GM19240 (cell line): ENCODE results near the gene KMT2C.
A peak's percentile ranks its signal among the peaks of the same experiment; 100 is the strongest.

Source experiments
- DNase-seq: peaks from one replicate; pipeline ENCODE4 v3.0.0; 2011; ENCODE audit warnings: low spot score; ENCODE audit not compliant: insufficient read length

Gene KMT2C

DNA sequence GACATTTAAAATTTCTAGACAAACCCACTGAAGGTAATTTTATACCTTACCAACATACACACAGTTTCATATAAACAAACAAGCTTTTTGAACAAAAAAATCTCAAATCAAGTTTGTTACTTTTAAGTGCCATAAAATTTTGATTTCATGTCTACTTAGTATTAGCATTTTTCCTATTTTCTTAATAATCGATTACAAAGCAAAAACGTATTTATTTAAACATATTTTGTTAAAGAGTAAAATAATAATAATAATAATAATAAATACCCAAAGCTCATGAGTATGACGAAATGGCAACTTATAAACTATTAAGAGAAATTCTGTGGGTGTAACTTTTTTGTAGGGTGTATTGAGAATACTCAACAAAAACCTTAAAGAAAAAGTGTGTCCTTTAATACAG is 232.7 kb downstream of the KMT2C start:
- DNase-seq = no peak

DNA sequence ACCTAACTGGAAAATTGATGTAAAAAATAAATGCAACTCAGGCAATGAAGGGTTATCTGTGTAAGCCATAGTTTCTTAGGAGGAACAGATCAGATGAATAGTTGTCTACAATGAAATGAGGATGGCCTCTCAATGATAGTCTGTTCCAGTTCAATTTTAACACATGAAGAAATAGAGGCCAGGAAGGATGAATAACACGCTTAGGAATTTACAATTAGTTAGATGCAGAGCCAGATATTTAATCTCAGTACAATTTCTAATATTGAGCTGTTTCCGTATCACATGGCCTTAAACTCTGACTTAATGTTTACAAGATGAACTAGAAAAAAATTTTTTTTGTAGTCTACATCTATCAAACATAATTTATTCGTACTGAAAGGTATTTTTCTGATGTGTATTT is 233.7 kb downstream of the KMT2C start:
- DNase-seq = no peak

DNA sequence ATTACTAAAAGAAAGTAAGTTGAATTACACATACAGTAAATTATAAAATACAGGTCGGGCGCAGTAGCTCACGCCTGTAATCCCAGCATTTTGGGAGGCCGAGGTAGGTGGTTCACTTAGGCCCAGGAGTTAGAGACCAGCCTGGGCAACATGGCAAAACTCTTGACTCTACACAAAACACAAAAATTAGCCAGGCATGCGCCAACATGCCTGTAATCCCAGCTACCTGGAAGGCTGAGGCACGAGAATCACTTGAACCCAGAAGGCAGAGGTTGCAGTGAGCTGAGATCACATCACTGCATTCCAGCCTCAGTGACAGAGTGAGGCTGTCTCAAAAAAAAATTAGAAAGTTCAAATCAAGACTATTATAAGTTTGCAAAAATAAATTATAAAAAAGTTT is 235.4 kb downstream of the KMT2C start:
- DNase-seq = no peak

DNA sequence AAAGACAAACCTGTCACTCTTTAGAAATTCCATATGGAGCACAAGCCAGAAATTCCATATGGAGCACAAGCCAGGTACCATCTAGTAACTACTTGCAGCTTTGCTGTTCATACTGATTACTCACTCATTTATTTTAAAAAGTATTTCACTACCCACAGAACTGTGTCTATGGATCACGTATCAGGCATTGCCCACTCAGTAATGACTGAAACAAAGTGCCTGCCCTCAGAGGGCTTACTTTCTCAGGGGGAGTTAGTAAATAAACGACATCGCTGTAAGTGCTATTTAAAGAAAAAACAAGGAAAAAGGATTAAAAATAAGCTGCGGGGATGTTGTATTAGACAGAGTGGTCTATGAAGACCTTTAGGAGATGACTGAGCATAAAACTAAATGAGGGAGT is 239.4 kb downstream of the KMT2C start:
- DNase-seq = no peak

DNA sequence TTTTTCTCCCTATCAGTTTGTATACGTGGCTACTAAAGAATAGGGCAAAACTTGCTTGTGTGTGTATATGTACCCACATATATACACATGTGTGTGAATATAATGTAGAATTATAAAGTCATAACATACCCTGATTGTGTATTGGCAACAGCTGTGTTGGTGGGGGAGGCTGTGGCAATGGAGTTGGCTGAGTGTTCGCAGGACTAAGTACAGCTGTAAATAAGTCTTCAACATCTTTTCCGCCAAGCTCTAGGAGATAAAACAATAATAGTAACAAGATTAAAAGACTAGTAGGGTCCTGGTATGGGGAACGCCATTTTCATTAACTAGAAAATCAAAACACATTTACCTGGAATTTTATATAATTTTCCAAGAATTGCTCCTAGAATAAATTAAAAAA is 241.9 kb downstream of the KMT2C start:
- DNase-seq = no peak

DNA sequence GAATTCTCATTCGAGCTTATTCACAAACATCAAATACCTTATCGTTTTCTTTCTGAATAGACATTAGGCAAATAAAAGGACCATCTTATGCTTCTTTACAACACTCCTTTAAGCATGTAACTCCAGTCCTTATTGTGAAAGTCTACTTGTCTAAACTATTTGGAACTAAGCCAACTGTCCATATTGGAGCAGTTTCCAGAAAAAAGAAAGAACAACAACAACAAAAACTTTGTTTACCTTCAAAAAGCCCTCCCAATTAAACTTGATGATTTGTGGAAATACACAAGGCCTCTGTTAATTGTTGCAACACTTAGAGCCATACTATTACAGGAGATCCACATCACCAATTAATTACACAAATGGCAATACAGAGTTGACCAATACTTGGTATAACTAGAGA is 246.7 kb downstream of the KMT2C start:
- DNase-seq = no peak

DNA sequence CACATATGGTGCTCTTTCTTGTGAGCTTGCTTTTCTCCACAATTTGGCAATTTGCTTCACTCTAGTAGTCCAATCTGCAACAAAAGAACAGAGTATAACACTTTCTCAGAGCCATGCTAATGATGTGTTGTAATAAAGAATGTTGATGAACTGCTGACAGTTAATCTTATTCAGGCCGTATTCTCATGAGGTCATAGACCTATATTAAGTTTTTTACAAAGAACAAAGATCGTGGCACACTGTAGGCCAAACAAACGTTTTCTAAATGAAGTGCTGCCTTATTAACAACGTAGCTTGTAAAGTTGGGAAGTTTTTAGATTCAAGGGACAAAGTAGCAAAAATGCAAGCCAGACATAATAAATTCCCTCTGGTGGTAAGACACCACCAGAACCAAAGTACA is 250.2 kb downstream of the KMT2C start:
- DNase-seq = no peak

DNA sequence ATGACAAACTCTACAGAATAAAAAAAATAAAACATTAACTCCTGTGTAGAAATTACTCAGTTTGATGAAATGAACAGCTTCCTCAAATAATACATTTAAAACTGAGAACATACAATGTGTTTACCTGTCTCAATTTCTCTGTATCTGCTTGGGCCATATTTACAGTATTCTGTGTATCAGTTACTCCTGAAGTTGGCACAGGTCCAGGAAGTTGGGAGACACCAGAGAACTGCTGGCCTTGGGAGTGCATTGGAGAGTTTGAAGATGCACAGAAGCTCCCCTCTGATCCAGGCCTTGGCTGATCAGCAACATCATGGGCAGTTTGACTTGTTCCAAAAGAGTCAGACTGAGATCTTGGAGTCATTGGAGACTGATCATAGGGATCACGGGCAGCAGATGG is 255.2 kb downstream of the KMT2C start:
- no peak for DNase-seq

DNA sequence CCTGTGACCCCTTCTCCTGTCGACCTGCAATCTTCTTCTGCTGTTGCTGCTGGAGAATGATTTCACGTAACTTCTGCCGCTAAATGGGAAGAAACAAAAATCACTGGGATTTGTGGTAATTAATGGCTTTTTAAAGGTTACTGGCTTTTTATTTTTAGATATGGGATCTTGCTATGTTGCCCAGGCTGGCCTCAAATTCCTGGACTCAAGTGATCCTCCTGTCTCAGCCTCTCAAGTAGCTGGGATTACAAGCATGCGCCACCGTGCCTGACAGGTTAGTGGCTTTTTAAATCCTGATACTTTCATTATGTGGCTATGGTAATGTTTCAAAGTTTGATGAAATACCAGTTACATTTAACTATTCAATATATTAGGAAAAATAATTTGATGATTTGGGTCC is 255.8 kb downstream of the KMT2C start:
- no peak for DNase-seq

DNA sequence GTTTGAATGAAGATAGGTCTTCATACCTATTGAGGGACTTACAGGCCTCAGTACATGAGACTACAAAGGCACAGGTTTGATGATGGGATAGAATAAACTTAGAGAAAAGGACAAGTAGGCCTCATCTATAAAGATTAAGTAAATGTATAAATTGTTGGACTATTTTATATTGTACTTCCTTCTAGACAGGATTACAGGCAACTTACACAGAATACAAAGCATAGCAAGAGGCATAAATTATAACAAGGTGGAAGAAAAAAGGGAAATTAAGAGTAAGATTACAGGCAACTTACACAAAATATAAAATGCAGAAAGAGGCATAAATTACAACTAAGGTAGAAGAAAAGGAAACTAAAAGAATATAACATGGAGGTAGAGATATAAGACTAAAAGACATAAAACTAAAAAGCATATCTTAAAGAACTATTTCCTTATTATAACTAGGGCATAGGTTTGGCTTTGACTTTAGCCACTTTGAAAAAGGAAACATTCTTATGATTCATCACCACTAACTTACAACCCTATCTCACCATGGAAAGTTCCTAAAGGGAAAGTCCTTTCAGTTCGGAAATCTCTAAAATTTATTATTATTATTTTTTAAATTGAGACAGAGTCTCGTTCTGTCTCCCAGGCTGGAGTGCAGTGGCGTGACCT is 257.3 kb downstream of the KMT2C start:
- DNase-seq = no peak

DNA sequence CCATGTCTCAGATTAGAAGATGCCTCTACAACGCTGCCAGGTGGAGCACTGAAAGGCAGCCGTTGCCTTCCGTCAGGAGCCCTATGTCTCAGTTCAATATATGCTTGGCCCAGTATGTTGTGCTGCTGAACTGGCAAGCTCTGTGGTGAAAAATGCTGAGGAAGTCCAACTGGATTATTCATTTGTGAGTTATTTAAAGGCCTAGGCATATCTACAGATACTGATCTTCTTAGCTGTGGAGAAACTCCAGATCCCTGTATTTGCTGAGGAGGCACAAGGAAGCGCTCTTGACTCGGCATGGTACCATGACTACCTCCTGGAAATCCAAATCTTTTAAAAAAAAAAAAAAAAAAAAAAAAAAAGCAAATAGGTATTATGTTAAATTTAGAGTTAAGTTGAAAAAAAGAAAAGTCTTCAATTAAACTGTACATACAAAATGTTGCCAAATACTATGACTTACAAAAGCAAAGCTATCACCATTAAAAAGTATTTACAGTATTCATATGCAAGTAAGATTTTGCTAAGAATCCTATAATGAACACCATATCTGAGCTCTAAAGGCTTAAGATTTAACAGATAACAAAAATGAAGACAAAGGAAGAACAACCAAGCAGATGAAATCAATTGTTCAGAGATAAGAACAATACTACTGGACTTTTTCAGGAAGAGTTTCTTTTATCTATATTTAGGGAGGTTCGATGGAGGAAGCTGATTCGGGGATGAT is 258.0 kb downstream of the KMT2C start:
- DNase-seq = no peak

DNA sequence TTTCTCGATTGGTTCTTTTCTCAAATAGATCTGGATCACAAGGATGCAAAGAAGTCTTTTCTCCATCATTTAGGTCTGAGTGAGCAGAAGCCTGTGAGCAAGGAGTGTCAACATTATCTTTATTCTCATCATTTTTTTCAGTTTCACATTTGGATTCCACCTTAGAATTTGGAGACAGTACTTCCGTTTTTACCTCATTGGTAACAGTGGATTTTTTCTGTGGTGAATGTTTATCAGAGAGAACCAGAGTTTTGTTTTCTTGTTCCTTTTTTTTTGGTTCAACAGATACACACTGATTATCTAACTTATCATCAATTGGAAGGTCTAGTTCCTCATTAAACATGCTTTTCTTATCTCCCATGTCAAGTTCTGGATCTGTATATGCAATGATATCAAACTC is 259.0 kb downstream of the KMT2C start:
- no peak for DNase-seq

DNA sequence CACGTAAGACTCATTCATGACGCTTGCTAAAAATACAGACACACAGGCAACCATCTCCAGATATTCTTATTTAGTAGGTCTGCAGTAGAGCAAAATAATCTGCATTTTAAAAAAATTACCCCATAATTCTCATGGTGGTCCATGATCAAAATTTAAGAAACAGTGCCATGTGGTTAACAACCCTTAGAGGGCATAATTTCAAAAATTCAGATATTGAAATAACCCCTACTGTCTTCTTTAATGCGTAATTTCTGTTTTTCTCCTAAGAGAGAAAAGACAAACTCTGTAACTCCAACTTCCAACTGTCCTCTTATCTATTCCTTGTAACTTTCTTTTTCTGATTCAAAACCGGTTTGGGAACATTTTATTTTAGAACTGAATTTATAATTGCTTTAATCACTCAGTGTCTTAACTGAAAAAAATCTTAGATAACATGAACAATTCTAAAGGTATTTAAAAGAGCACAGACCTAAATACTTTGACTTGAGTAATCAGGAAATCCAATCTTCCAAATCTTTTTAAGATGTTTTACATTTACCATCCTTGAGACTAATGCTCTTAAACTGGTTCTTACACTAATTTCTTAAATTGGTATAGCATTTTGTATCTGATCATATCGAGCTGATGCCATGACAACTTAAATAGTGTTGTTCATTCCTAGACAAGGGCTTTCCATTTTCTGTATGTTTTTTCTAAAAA is 262.3 kb downstream of the KMT2C start:
- DNase-seq = no peak

DNA sequence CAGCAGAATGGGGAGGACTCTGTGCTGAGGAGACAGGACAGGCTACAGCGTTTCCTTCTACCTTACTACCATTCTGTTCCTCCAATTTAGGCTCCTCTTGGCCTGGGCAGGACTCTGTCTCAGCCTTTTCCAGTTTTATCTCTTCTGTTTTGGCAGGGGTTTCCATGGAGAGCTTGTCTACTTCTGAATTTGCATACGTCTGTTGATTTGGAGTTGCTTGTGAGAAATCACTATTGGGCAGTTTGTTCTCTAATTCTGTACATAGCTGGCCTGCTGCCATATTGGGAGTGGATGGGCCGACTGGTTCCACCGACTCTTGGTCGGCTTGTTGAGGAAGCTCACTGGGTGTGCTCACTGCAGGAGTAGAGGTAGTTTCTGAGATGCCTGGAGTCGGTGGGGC is 273.5 kb downstream of the KMT2C start:
- no peak for DNase-seq

DNA sequence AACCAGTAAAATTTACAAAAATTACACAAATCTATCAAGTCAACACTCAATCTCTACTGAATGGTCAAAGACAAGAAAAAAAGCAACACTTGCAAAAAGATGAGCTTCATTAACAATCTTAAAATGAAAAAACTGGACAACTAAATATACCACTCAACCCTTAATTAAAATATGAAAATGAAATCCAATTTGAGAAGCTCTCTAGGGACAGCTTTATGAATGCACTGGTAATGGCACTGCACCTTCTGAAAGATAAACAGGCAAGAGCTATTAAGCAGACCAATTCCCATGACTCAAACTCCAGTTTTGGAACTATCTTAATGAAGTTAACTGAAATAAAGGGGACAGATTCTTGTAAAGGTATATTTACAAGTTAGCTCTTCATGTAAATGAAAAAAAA is 274.6 kb downstream of the KMT2C start:
- no peak for DNase-seq

DNA sequence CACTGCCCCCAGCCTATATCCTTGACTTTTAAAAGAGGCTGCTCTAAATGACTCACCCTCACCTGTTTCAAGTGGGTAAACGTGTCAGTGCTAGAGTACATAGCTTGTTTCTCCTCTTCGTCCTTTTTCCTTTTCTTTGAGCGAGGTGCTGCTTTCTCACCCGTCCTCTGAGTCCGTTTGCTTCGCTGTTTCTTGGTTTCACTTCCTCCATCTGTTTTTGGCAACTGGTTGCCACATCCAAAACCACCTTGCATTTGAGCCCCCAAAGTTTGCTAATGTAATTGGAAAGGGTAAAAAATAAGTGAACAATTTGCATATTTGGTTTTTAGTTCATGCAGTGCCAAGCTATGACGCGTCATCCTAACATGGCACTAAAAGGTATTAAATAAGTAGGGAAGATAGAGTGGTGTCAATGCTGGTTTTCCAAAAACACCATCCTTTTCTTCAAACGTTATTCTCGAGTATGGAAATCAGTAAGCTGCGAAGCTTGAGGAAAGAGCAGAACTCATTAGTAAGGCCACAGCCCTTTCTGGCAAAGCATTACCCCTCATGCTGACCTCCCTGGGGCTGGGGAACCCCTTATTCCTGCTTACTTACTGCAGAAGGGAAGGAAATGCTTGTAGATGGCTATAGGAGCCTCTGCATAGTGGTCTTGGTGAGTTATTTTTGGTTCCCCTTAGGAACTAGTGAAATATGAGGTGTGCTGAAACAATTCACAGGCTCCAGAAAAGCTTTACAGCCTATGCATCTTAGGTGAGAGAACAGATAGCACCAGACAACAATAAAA is 276.8 kb downstream of the KMT2C start:
- DNase-seq = peak; percentile 74

DNA sequence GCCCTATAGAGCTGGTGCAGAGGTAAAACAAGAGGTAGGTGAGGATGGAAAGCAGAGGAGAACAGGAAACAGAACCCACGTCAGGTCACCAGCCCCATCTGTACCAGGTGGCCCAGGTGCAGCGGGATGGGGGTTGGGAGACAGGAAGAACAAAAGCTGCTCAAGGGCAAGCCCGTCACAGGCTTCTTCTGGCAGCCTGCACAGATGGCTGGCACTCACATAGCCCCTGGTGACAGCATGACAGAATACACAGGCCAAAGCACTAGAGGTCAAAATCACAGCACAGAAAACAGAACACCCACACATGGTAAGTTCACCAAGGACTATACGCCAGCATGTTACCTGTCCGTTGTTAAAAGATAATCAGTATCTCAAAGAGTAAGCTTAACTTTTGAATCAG is 283.5 kb downstream of the KMT2C start:
- DNase-seq = no peak

DNA sequence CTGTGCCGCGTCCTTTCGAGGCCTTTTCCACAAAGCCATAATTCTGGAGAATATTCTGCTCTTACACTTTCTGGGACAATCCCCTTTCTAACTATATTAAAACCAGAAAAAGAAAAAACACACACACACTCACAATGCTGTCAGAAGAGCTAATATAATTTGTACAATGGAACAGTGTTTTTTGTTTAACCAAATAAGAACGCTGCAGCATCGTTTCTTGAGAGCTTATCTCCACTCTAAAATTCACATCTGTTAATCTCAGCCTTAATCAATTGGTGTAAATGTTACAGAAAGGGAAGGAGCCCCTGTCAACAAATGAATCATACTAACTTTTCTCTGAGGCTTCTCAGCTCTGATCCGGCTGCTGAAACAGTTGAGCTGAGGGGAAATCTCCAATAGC is 286.4 kb downstream of the KMT2C start:
- DNase-seq = no peak

DNA sequence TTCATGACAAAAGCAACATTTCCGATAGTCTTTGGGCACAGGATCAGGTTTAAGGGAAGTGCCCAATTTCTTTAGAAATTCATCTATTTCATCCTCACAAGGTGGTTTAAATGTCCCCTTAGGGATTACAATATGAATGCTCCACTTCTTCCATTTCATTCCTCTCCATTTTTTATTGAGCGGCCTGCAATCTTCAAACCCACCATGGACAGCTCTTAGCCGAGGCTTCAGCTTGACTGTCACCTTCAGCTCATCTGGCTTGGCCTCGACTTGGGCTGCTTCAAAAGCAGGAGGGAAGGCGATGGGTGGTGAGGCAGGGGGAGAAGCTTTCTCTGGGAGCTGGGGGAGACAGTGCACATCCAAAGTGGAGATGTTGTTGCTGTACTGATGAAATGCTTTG is 287.1 kb downstream of the KMT2C start:
- DNase-seq = no peak

DNA sequence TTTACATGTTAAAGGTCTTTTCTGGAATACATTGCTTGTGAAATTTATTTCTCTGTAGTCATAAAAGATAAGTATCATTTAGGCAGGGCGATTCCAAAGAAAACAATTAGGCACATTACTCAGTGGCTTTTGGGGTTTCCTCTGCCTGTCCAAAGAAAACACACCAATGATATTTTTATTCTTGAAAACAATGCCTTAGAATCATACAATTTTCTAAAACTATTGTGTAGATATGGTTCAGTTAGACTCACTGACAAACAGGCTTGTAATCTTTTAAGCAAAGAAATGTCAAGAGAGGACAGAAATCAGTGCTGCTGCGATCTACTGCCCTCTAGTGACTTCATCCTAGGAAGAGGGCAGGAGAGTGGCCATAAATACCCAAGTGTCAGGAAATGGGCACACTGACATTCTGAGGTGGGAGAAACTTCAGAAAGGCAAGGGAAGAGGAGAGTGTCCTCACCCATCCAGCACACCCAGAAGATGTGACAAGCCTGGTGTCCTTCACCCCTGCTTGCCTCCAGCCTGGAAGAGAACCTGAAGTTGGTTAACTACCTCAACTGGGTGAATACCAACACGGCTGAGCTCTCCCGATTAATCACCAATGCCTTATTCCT is 289.8 kb downstream of the KMT2C start:
- no peak for DNase-seq

DNA sequence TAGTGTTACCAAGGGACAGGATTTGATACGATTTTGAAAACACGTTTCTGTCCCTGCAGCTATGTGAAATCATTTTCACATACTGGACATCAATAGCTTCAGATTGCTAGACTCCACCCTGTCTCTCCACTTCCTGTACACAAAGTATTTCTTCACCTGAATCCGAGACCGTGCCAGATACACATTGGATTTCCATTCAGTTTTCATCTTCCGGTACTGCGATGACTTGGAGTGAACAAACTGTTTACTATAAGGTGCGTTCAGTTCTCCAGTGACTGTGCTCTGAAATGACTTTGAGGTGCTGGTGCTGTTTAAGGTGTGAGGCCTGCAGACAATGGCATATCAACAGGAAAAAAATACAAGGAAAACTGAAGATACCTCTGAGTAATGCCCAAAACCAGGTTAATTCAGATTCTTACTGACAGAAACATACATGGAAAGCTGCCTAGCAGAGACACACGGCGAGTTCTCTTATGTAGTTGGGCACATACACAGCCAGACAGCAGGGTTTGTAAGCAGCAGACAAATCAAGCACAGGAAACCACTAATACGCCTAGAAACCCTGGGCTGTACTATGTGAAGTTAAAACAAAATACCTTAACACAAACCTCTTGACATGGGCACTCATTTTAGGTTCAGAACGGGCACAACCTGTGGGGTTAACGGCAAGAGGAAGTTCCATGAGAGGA is 291.1 kb downstream of the KMT2C start:
- no peak for DNase-seq
